PFSK-1 (cell line): ENCODE measurements around the gene OR52E1.

Experiments
- POLR2AphosphoS5 ChIP-seq: IDR thresholded peaks from 2 replicates; pipeline ENCODE4 v1.6.1; 2012; ENCODE audit warnings: low read depth, mild to moderate bottlenecking, control low read depth, low read length, moderate library complexity
- SIN3A ChIP-seq: IDR thresholded peaks from 2 replicates; pipeline ENCODE4 v1.6.1; 2012; ENCODE audit warnings: mild to moderate bottlenecking, low read length, moderate library complexity, borderline replicate concordance; ENCODE audit not compliant: insufficient read depth
- TAF1 ChIP-seq: IDR thresholded peaks from 2 replicates; pipeline ENCODE4 v1.6.1; 2012; ENCODE audit warnings: low read length, control low read depth, borderline replicate concordance; ENCODE audit not compliant: insufficient read depth
- TF ChIP-seq, protein P1 (sequence below), 2 experiments: IDR thresholded peaks; 2 replicates each; pipeline versions ENCODE4 v1.6.1 to v1.8.0; 2011 to 2012; ENCODE audit warnings: low read depth in 2 of 2, low read length in 2 of 2, control low read depth in 1 of 2, inconsistent platforms in 1 of 2, mild to moderate bottlenecking in 1 of 2, moderate library complexity in 1 of 2; ENCODE audit not compliant: insufficient read depth in 1 of 2

DNA sequence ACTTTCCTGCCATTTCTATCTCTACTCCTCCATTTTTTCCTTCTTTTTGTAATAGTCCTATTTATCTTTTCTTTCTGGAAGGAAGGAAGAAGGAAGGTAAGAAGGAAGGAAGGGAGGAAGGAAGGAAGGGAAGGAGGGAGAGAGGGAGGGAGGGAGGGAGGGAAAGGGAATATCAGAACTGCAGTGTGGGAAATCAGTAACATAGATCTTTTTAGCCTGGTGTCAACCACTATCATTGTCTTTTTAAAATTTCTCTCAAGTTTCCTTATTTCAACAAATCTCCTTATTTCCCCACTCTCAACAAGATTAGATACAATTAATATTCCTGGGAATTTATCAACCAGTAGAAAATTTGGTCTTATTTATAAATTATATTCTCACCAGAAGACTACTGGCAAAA is 33.7 kb downstream of the OR52E1 start:
- TF ChIP-seq POLR2AphosphoS5 (no peak), TAF1 (no peak), SIN3A (no peak)
- TF ChIP-seq, protein P1, sequence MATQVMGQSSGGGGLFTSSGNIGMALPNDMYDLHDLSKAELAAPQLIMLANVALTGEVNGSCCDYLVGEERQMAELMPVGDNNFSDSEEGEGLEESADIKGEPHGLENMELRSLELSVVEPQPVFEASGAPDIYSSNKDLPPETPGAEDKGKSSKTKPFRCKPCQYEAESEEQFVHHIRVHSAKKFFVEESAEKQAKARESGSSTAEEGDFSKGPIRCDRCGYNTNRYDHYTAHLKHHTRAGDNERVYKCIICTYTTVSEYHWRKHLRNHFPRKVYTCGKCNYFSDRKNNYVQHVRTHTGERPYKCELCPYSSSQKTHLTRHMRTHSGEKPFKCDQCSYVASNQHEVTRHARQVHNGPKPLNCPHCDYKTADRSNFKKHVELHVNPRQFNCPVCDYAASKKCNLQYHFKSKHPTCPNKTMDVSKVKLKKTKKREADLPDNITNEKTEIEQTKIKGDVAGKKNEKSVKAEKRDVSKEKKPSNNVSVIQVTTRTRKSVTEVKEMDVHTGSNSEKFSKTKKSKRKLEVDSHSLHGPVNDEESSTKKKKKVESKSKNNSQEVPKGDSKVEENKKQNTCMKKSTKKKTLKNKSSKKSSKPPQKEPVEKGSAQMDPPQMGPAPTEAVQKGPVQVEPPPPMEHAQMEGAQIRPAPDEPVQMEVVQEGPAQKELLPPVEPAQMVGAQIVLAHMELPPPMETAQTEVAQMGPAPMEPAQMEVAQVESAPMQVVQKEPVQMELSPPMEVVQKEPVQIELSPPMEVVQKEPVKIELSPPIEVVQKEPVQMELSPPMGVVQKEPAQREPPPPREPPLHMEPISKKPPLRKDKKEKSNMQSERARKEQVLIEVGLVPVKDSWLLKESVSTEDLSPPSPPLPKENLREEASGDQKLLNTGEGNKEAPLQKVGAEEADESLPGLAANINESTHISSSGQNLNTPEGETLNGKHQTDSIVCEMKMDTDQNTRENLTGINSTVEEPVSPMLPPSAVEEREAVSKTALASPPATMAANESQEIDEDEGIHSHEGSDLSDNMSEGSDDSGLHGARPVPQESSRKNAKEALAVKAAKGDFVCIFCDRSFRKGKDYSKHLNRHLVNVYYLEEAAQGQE (IDR thresholded peaks at IDR 0.05; ENCODE audit: insufficient read depth in 1 of 2, low read depth in 2 of 2, low read length in 2 of 2), result no peak
